ENCODE results near the gene EPS8.

Gene EPS8

GRCh38 chr12:15687583-15687982 lies 101.6 kb downstream of the EPS8 start:
- no peak for DNase-seq

- DNase-seq: no peak
Measured at GRCh38 chr12:15684896-15685658, 104.1 kb downstream of the EPS8 start.

DNA sequence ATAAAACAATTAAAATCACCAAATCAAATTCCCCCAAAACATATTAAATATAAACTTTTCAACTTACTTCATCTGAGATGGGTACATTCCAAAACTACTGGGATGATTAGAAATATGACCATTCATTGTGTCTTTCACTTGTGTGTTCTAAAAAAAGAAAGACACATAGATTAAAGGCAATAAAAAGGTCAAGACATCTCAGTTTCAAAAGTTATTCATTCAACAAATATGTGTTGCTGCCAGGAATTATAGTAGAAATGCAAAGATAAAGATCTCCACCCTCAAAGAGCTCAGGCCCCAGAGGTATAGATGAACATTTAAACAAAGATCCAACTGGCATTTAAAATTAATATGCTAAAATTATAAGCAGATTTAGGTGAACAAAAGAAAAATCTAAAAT lies 106.4 kb downstream of the EPS8 start:
- no peak for DNase-seq

- no peak for DNase-seq
Measured at GRCh38 chr12:15679151-15679550, 110.0 kb downstream of the EPS8 start.

GRCh38 chr12:15677726-15678201 lies 111.4 kb downstream of the EPS8 start:
- no peak for DNase-seq

DNA sequence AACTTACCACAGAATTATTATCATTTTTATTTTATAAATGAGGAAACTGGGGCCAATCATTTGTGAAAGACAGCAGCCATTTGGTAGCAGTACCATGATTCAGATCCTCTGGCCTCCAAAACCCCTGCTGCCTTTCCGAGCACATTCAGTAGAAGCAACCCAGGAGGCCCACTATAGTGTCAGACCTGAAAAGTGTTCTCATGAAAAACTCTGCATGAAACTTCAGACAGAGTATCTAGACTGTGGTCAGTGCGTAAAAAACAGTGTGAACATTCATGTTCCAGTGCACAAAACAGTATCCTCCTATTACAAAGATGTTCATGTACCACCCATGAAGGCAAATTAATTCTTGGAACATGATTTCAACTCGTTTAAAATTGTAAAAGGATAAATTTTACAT lies 112.0 kb downstream of the EPS8 start:
- DNase-seq: no peak

- DNase-seq: no peak
Measured at GRCh38 chr12:15672671-15673270, 116.4 kb downstream of the EPS8 start.

- no peak for DNase-seq
Measured at GRCh38 chr12:15670756-15671155, 118.4 kb downstream of the EPS8 start.

GRCh38 chr12:15669256-15669948 lies 119.8 kb downstream of the EPS8 start:
- no peak for DNase-seq

DNA sequence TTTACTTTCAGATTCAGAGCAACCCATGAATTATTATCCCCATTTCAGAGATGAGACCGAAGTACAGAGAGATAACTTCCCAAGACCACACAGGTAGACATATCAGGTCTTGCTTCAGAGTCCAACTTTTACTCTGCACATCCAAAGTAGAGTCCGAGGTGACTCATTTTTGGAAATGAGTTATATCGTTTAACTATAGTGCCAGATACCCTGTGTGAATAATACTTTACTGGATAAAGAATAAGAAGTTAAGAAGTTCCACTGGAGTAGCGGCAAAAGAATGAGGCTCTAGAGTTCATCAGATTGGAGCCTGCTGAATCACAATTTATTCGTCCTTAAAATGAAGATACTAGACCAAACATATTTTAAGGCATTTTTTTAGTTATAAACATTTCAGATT lies 124.7 kb downstream of the EPS8 start:
- no peak for DNase-seq

DNA sequence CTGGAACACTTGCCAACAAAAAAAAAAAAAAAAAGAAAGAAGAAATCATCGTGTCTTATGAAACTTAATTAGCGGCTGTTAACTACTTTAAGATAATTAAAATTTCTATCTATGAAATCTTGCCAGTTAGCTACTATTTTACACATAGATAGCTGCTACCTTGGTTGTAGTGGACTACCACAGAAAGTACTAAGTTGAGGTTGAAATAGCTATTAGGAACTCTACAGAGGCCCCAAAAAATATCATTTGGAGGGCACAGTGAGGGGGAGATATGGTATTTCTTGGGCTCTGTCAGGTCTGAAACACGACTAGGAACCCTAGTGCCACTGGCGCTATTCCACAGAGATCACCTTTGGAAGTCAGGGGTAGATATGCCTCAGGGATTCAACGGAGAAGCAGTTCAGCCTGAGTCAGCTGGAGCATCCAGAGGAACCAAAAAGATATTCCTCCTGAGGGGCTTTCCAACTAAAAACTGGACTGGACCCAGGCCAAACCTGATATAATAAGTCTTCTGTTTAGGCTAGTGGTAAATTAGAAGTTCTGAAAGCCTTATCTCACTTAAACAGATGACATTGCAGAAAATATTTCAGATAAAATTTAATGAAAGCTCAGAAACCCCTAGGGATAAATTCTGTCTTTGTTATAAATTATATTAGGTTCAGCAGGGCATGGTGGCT lies 126.1 kb downstream of the EPS8 start:
- no peak for DNase-seq

DNA sequence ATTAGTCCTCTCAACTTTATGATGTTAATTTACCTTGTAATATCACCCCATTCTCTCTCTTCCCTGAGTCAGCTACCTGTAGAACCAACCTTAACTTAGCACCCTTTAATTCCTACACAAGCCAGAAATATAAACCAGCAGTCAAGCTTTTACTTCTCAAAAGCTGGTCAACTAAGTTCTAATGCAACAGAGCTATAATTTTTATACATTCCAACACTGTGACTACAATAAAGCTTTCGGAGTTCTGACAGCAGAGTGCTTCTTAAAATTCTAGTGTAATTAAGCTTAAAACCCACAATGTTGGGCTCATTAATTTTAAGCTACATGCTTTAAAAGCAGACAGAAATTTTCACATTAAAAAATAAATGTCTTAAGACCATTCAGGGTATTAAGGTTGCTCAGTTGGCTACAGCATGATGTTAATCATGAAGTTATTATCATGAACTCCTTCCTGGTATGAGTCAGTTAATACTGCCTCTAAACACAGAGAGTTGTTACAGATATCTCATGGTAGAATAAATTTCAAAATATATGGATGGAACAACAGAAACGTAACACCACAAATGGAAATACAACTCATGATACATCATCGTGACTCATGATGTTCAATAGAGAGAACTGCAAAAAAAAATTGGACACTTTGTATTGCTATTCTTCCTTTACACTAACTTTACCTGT lies 126.7 kb downstream of the EPS8 start:
- no peak for DNase-seq

GRCh38 chr12:15651371-15651770 lies 137.8 kb downstream of the EPS8 start:
- DNase-seq: no peak

DNA sequence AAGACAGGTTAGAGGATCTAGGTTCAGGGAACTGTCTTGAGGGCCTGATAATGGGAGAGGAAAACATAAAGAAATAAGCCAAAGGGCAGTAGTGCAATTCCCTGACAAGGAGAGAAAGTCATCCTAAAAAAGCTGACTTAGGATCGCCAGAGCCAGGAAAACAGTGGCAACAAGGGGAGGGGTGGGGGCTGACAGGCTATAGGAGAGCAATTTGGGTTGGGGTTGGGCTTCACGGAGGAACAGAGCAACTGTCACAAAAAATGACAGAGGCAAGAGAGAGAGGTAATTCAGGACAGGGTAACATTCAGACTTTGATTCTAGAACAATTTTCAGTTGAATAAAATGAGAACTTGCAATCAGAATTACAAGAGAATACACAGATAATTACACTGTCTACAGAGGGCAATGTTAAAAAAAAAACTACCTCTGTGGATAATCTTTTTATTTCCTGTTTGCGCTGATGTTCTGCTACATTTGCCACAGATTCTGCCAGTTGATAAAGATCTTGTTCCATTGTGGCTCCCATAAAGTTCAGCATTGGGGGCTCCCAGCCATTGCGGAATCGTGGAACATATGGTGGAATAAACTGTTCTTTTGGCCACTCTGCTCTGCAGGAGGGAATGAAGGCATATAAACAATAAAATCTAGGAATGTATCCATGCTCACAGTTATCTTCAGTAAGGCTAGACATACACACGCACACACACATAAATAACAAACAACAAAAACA lies 138.6 kb downstream of the EPS8 start:
- no peak for DNase-seq

DNA sequence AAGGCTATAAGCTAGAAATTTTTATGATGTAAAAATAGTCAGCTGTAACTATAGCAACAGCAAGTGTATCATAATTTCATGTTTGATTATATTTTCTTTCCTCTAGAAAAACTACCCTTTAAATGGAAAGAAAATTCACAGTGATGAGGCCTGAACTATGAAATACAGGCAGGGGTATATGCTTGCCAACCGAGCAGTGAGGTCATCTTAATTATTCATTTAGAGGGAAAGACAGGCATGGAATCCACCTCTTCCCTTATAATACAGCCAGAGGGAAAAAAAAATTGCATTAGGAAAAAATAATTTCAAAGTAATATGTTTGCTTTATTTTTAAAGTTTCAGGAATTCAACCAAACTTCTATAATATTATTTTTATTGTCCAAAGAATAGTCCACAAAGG lies 139.8 kb downstream of the EPS8 start:
- DNase-seq: no peak

DNA sequence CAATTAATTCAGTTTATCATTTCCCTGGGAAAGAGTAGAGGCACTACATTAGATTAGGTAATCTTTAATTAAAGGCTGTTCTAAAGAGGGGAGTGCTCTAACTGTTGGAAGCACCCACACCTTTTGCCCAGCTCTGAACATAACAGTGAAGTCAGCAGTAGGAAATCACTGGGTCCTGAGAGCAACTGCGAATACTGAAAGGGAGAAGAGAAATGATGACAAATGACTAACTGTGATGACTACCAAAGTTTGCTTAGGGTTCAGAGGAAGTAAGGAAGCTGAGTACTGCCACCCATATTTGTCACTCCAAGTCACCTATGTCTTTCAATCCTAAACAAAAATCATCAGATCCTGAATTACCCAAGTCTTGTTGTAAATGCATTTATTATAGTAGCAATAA lies 140.6 kb downstream of the EPS8 start:
- DNase-seq: no peak

GRCh38 chr12:15646581-15646980 lies 142.6 kb downstream of the EPS8 start:
- no peak for DNase-seq

GRCh38 chr12:15644700-15645099 lies 144.5 kb downstream of the EPS8 start:
- DNase-seq: no peak

GRCh38 chr12:15638231-15638630 lies 151.0 kb downstream of the EPS8 start:
- no peak for DNase-seq

DNA sequence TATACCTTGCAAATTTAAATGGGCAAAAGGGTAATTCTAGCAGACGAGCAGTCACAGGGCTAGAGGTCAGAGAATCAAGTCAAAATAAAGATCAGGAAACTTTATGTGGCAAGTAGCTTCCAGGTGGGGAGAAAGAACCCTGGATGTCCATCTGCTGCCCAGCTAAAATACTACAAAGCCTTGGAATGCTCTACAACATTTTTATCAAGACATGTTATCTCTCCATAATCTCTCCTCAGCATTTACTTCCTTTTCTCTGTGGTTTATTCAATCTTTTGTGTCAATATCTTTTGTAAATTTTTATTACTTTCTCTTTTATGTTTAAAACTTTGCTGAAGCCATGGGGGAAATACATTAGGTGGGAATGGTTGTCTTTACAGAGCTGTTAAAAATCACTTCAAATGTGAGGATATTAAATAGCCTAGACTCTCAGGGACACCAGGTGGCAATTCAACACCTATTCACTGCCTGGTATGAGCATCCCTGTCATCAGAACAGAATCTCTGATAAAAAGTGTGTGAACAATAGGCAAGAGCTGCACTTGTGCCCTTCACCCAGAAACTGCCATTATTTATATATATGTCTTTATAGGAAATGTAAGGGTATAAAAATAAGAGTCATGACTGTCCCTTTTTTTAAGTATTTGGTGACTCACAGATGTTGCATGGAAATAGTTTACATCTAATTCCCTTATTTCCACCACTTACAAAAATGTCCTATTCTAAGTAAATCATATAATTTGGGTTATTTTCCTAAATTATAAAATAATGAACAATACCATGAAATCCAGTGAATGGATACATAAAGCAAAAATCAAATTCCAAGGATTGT lies 152.9 kb downstream of the EPS8 start:
- DNase-seq: no peak

- no peak for DNase-seq
Measured at GRCh38 chr12:15634010-15634683, 155.0 kb downstream of the EPS8 start.

Data from activated CD8-positive, alpha-beta memory T cell treated with anti-CD3 and anti-CD28 coated beads, Interleukin-2, amount 50 U/mL, for 4 hours (primary cell).